HG02623 (cell line): Measurements from ENCODE around the gene TMEM19.
"Not testable (repeated sequence)": the region's sequence is repeated elsewhere in the genome, so short reads cannot be mapped to it uniquely, and the experiment has no call there.

Experiments
- ATAC-seq: cut with Tn5 transposase; IDR thresholded peaks from one replicate; pipeline ENCODE4 v1.9.1; 2021; ENCODE audit warnings: moderate library complexity; ENCODE audit not compliant: unreplicated experiment

TMEM19 gene

DNA sequence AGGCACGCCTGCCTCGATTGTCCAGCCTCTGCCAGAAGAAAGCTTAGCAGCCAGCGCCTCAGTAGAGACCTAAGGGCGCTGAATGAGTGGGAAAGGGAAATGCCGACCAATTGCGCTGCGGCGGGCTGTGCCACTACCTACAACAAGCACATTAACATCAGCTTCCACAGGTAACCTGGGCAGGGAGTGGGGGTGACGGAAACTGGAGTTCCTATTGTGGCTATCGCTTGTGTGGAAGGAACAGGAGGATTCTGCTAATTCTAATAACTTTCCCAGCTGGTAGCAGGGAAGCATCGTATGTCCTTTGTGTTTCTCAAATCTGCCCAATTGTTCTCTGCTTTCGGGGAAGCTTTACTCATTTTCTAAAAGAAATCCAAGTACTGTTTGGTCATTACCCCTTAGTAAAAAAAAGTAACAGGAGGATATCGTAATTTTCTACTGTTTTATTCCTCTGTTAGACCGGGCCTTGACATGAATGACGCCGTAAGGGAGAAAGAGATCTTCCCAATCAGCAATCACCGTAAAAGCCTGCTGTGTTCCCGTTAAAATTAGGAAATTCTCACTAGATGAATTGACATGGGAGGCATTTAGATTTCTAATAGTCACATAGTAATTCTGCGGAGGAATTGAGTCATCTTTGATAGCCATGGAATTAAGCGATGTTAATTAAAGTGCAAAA, 21.3 kb upstream of the TMEM19 start:
- ATAC-seq, result no peak

DNA sequence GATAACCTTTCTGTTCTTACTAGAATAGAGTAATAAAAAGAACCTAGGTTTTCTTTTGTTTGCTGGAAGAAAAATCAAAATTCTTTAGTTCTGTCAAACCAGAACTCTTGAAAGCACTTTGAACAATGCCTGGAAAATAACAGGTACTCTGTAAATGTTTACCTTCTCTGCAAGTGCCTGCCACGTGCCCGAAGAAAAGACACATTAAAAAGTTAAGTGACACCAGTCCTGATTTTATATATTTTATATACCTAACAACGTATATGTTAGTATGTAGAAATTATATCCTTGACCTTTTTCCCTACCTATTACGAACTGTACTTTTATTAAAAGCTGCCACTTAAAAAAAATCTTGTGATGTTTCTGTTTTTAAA, 20.8 kb upstream of the TMEM19 start:
- no peak for ATAC-seq

DNA sequence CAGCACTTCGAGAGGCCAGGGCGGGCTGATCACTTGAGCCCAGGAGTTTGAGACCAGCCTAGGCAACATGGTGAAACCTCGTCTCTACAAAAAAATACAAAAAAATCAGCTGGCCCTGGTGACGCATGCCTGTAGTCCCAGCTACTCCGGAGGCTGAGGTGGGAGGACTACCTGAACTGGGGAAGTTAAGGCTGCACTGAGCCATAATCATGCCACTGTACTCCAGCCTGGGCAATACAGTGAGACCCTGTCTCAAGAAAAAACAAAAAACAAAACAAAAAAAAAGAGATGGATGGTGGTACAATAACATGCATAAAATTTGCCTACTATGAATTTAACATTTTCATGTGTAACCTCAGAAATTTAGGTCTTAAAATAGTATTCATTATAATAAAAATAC, 19.6 kb upstream of the TMEM19 start:
- ATAC-seq, result no peak

DNA sequence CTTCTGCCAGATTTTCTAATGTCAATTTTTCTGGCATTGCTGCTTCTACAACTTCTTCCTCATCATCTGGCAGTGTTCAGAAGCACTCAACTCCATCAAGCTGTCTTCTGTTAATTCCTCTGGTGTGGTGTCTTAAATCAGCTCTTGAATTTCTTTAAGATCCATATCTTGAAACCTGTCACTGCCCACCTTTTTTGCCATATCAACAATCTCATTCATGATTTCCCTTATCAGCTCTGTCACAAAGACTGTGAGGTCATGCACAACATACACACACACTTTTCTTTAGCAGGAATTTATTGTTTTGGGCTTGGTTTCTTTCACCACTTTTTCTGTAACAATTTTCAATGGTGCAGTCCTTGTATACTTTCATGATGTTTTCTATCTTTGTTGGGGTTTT, 14.6 kb upstream of the TMEM19 start:
- ATAC-seq, result no peak

DNA sequence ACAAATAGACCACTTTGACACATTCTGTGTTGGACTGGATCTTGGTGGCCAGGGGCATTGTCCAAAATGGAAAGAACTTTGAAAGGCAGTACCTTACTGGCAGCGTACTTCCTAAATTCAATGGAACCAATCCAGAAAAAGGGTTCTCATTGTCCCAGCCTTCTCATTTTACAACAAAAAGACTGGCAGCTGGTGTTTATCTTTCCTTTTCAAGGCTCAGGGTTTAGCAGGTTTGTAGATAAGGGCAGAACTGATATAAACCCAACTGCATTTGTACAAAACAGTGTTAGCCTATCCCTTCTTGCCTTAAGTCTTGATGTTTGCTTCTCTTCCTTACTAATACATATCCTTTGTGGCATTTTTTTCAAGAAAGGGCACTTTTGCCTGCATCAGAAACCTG, 14.1 kb upstream of the TMEM19 start:
- ATAC-seq, result no peak

DNA sequence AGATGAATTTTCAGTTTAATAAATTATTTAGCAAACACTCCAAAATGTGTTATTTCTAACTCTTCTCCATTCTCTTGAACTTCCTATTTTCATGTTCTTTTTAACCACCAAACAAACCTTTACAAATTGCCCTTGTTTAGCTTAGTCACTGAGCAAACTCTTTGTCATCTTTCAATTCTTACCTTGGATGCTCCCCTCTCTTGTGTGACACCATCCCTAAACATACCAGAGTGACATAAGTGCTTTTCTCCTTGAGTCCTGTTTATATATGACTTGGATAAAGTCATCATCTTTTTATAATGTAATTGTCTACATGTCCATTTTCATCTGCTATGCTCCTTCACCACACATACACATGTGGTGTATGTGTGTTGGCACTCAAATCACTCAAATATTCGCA, 3.4 kb upstream of the TMEM19 start:
- ATAC-seq, result no peak

DNA sequence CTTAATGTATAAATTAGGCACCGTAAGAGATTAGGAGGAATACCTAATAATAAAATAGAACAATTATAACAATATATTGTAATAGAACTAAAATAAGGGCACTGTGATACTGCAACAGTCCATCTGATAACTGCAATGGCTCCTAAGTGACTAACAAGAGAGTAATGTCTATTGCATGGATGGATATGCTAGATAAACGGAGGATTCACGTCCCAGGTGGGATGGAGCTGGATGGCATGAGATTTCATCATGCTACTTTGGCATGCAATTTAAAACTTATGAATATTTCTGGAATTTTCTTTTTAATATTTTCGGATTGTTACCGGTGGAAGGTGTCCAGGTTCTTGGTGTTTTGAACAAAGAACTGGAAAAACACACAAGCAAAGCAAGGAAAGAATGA, 2.2 kb upstream of the TMEM19 start:
- no peak for ATAC-seq

DNA sequence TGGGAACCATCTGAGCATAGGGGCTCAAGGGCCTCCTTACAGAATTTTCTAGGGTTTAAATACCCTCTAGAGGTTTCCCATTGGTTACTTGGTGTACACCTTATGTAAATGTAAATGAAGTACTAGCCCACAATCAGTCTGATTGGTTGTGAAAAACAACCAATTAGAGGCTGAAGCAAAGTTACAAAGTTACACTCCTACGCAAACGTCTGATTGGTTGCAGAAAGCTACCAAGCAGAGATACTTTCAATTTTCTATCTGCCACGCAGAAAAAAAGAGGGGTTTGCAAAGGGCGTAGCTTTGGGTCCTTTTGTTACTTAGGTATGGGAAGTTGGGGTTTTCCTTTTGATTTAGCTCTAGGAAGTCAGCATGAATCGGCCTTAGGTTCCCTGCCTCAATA, 1.8 kb upstream of the TMEM19 start:
- ATAC-seq, result no peak

DNA sequence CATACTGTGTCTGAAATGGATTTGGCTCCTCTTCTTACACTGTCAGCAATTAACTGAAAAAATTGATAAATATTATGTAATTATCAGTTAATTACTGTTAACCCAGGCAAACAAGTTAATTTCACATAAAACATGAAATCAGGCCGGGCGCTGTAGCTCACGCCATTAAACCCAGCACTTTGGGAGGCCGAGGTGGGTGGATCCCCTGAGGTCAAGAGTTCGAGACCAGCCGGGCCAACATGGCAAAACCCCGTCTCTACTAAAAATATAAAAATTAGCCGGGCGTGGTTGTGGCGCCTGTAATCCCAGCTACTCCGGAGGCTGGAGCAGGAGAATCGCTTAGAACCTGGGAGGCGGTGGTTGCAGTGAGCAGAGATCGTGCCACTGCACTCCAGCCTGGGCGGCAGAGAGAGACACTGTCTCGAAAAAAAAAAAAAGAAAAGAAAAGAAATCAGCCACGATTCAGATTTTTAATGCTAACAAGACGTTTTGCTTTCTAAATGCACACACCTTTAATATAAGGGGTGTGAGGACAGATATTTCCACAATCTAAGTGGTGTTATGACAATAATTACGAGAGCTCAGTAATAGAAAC, 473 bp upstream of the TMEM19 start:
- no peak for ATAC-seq

DNA sequence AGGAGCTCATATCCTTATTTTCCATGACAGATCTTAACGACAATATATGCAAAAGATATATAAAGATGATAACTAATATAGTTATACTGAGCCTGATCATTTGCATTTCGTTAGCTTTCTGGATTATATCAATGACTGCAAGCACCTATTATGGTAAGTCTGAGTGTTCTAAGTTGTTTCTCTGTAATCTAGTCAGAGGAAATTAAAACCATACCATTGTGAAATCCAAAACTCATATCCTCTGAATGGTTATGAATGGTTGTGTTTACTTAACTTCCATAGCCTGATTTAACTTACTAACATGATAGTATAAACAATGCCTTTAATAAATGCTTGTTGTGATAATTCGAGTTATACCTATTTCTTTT, 760 bp downstream of the TMEM19 start:
- no peak for ATAC-seq

DNA sequence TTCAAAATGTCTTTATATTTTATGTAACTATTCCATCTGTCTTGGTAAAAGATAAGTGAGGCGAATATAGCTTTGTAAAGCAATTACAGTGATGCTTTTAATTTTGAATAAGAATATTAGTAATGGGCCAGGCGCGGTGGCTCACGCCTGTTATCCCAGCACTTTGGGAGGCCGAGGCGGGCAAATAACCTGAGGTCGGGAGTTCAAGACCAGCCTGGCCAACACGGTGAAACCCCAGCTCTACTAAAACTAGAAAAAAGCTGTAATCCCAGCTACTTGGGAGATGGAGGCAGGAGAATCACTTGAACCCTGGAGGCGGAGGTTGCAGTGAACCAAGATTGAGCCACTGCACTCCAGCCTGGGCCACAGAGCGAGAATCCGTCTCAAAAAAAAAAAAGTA, 1.3 kb downstream of the TMEM19 start:
- not testable (repeated sequence) for ATAC-seq

DNA sequence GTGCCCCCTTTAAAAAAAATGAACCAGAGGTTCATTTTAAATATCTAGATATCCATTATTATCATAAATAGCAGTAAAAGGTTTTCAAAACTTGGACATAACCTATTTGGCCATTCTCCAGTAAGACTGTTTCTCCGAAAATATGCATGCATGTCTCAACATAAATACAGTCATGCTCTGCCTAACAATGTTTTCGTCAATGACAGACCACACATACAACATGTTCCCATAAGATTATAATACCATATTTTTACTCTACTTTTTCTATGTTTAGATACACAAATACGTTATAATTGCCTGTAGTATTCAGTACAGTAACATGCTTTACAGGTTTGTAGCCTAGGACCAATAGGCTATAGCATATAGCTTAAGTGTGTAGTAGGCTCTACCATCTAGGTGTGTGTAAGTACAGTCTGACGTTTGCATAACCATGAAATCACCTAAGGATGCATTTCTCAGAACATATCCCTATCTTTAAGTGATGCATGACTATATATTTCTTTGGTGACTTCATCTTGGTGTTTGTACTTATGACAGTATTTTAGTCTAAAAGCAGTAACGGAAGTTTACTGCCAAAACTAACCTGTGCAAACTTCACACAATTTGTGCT, 3.2 kb downstream of the TMEM19 start:
- no peak for ATAC-seq

DNA sequence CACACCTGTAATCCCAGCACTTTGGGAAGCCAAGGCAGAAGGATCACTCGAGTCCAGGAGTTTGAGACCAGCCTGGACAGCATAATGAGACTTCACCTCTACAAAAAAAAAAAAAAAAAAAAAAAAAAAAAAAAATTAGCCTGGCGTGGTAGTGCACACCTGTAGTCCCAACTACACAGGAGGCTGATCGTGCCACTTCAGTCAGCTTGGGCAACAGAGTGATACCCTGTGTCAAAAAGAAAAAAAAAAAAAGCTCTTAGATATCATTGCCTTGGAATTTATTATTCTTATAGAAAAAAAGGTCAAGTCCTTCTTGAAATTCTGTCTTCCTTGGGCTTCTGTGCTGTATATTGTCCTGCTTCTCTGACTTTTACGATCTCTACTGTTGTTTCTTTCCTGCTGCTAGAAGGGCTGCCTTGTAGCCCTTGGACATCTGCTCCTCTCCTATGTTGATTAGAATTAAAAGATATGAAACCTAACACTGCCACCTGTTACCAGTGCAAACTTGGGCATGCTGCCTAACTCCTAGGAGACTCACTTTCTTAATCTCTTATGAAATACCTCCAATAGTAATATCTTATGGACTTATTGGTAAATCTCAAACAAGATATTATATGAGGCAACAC, 5.7 kb downstream of the TMEM19 start:
- ATAC-seq, result no peak

DNA sequence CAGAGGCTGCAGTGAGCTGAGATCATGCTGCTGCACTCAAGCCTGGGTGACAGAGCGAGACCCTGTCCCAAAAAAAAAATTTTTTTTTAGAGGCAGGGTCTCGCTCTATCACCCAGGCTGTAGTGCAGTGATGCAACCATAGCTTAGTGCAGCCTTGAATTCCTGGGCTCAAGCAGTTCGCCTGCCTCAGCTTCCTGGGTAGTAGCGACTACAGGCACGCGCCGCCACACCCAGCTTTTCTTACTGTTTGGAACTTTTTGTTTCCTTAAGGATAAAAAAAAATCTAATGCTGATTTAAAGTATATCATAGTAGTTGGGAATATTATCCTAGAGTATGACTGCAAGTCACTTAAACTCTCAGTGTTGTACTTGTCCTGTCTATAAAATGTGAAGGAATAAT, 7.2 kb downstream of the TMEM19 start:
- ATAC-seq, result no peak

DNA sequence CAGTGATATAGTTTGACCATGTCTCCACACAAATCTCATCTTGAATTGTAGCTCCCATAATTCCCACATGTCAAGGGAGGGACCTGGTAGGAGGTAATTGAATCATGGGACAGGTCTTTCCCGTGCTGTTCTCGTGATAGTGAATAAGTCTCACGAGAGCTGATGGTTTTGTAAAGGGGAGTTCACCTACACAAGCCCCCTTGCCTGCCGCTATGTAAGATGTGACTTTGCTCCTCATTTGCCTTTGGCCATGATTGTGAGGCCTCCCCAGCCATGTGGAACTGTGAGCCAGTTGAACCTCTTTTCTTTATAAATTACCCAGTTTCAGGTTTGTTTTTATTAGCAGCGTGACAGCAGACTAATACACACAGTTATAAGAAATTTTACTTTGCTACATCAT, 7.8 kb downstream of the TMEM19 start:
- peak; percentile 2 for ATAC-seq

DNA sequence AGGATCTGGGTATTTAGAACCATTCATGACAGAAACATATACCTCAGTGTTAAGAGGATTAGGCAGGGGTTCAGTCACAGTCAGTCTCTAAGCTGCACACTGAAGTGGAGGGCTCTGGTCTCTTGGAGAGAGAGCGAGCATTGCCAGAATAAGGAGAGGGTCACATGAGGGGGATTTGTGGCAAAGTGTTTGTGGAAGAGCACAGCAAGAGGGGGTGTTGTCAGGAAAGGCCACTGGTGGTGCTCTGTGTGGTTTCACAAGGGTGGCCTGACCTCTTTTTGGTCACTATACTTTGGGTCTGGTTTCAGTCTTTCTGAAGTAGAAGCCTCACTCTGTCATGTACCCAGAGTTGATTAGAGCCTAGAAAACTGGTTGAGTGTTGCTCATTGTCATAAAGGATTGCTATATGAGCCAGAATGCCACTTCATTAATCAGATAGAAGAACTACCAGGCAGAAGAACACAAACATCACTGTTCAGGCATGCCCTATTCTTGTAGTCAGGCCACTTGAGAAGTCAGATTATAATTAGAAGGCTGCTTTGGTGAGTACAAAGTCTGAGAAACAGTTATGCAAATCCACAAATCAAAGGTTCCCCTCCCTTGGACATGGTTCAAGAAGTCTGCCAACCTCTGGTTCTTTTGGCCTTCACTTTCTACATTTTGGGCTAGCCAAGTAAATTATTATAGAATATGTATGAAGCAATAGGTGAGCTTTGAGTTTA, 8.4 kb downstream of the TMEM19 start:
- peak; percentile 87 for ATAC-seq

DNA sequence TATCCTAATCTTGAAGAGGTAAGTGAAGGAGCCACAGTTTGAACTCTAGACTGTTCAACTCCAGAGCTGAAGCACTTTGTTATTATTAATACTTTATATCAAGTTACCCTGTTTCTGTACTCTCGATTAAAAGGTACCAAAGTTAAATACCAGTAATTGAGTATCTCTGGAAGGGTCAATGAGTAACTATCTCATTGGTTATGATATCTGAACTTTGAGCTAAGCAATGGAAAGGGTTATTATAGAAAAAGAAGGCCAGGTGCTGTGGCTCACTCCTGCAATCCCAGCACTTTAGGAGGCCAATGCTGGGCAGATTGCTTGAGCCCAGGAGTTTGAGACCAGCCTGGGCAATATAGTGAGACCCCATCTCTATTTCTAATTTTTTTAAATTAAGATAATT, 9.9 kb downstream of the TMEM19 start:
- ATAC-seq, result no peak

DNA sequence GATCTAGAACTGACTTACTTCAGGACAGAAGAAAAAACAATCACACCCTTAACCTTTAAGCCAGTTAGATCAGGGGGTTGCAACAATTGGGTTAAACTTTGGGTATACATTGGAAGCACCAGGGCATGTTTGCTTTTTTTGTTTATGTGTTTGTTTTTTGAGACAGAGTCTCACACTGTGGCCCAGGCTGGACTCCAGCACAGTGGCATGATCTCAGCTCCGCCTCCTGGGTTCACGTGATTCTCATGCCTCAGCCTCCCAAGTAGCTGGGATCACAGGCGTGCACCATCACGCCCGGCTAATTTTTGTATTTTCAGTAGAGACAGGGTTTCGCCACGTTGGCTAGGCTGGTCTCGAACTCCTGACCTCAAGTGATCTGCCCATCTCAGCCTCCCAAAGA, 16.3 kb downstream of the TMEM19 start:
- ATAC-seq, result not testable (repeated sequence)

DNA sequence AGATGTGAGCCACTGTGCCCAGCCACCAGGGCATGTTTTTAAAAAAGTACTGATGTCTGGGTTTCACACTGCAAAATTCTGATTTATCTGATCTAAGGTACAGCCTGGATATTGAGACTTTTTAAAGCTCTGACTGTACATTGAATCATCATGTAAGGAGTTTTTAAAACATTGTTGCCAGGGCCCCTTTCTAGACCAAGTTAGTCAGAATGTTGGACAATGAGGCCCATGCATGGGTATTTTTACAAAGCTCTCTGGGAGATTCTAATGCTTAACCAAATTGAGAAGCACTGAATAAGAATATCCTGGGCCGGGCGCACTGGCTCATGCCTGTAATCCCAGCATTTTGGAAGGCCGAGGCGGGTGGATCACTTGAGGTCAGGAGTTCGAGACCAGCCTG, 16.7 kb downstream of the TMEM19 start:
- no peak for ATAC-seq

DNA sequence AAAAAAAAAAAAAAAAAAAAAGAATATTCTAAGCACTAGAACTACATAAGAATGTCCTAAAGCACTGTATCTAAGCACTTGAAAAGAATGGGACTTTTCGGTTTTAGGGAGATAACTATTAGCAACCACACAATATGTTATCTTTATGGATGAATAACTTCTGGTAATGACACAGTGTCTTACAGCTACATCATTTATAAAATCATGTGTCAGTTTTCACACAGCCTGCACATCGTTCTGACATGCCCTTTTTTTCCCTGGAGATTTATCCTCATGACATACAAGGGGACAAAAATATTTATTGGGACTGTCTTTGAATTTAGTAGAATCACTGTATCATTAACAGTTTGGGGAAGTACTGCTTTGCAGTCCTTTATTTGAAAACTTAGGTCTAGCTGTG, 17.3 kb downstream of the TMEM19 start:
- no peak for ATAC-seq

DNA sequence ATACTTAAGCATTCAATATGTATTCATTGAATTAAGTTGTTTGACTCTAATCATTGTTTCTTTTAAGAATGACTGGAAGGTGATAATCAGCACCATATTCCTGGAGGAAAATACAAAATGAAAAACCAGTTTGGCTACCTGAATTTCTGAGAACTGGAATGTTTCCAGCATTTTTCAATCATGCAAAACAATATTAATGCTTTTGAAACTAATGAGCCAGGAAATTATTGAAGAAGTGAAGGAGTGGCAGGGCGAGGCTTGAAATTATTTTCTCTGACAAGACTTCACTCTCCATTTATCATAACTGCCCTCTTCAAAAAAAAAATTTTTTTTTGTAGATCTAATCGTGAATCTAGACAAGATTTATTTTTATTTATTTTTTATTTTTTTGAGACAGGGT, 19.0 kb downstream of the TMEM19 start:
- no peak for ATAC-seq

DNA sequence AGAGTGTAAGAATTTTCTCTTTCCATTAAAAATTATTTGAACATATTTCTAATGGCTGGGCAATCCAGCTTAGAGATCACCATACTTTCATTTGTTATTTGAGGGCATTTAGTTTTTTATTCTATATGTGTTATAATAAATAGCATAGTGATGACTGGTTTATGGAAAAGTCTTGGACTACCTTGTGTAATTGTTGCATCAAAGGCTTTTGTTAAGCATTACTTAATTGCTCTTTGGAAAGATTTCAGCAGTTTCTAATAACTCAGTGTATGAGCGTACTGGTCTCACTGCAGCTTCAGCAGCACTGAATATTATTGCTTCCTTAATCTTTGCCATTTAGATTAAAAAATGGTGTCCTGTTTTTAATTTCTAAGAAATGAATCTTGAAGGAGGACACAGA, 22.8 kb downstream of the TMEM19 start:
- ATAC-seq, result no peak
